VCaP (cell line): Measurements from ENCODE around the gene LIPT1.
A peak's percentile ranks its signal among the peaks of the same experiment; 100 is the strongest.
"Not testable (repeated sequence)": the region's sequence is repeated elsewhere in the genome, so short reads cannot be mapped to it uniquely, and the experiment has no call there.

ENCODE experiments used
- H3K27ac ChIP-seq: fragments of 450-650 bp; 2 replicates; pipeline ENCODE4 v1.5.1; 2017
- CTCF ChIP-seq: fragments of 450-650 bp; conservative IDR thresholded peaks from 2 replicates; pipeline ENCODE4 v1.5.1; 2017; ENCODE audit warnings: mild to moderate bottlenecking, moderate library complexity

Gene LIPT1

GRCh38 chr2:99154643-99155536 lies at the start of gene LIPT1, which contains the start of gene TSGA10:
TSS of gene LIPT1 (plus strand) at chr2:99154967. CDS start at chr2:99161958, 6,991 bp downstream.
TSS of gene TSGA10 (minus strand) at chr2:99154942. CDS start at chr2:99109439, 45,503 bp downstream.
- H3K27ac ChIP-seq: peak within 1 kb of the TSS; percentile 87
- peak; percentile 32 for TF ChIP-seq CTCF

GRCh38 chr2:99106913-99107312 lies 47.9 kb upstream of the LIPT1 start:
- TF ChIP-seq CTCF: no peak
- H3K27ac ChIP-seq: no peak overlapping the region

- no peak overlapping the region for H3K27ac ChIP-seq
- TF ChIP-seq CTCF: no peak
These were observed 43.5 kb upstream of the LIPT1 start for GRCh38 chr2:99111236-99111635.

- TF ChIP-seq CTCF: no peak
- no peak overlapping the region for H3K27ac ChIP-seq
These were observed 42.8 kb upstream of the LIPT1 start for GRCh38 chr2:99111945-99112344.

- no peak overlapping the region for H3K27ac ChIP-seq
- no peak for TF ChIP-seq CTCF
These were observed 42.1 kb upstream of the LIPT1 start for GRCh38 chr2:99112617-99113016.

- no peak overlapping the region for H3K27ac ChIP-seq
- TF ChIP-seq CTCF: no peak
These were observed 26.8 kb upstream of the LIPT1 start for GRCh38 chr2:99127981-99128380.

- not testable (repeated sequence) for H3K27ac ChIP-seq
These were observed 19.7 kb upstream of the LIPT1 start for GRCh38 chr2:99135044-99135556.

- no peak for TF ChIP-seq CTCF
- H3K27ac ChIP-seq: no peak overlapping the region
These were observed 15.8 kb upstream of the LIPT1 start for GRCh38 chr2:99139003-99139402.
